GM21737 (cell line): Measurements from ENCODE around the gene NEDD9.

ENCODE experiments used
- ATAC-seq: cut with Tn5 transposase; IDR thresholded peaks from one replicate; pipeline ENCODE4 v1.9.1; 2021; ENCODE audit warnings: mild to moderate bottlenecking, moderate library complexity; ENCODE audit not compliant: unreplicated experiment

The NEDD9 gene

DNA sequence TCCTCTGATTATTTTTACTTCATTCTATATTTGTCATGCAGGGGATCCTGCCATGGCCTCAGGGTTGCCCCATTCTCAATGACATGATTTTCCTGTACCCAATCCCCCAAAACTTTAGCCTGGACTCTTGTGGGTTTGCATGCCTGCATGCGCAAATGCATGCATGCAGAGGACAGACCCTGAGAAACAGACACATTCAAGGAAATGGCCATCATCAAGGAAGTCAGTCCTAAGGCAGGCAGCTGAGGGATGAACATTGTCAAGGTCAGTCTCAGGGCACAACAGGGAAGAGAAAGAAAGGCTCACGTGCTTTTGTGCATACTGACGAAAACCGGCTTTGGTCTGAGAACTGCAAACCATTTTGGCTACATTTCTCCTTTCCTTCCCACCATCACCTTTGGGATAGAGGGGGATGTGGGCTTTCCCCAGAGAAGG, 13.1 kb downstream of the NEDD9 start:
- no peak for ATAC-seq

DNA sequence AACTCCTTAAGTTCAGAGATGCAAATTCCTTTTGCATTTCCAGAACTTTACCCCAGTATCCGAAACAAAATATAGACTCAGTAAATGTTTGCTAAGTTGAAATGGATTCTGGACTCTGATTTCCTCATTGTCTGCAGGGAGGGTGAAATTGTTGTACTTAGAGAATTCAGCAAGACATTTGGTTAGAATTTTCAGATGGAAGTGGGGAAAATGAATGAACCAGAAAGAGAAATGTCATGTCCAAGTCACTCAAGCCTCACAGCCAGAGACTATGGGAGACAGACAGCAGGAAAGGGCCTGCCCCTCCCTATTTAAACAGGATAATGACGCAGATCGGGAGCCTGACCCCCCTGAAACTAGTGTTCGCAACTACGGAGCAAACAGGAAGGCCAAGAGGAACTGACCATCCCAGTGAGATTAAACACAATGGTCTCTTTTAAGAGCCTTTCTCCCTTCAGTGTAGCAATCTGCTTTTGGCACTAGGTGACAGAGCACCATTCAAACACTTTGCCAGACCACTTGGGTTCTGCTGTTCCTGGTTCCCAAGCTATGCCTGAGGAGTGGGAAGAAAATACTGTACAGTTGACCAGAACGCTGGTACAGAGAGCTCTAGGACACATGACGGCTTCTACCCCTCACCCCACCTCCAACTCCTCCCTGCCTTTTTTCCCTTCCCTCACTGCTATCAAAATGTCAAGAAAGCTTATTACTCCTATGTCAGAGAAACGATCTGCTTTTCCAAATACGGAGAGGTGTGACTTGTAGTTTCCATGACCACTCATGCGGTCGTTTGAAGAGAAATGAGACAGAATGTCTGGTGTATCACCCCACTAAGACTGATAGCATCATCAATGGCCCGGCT, 13.7 kb downstream of the NEDD9 start:
- ATAC-seq: no peak

DNA sequence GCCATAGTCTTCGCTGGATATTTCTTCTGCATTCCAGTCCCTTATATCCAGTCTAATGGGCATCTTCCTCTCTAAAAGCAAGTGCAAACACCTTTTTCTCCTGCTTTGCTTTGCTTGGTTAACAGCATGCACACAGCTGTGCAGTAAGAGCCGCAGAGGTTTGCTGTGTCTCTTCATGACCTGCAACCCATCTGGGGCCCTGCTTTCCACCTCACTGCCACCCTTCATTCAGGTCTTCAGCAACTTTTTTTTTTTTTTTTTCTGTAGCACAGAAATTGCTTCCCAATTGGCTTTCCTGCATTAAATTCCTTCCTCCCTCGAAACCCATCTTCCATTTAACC, 14.4 kb downstream of the NEDD9 start:
- ATAC-seq: peak; percentile 32

DNA sequence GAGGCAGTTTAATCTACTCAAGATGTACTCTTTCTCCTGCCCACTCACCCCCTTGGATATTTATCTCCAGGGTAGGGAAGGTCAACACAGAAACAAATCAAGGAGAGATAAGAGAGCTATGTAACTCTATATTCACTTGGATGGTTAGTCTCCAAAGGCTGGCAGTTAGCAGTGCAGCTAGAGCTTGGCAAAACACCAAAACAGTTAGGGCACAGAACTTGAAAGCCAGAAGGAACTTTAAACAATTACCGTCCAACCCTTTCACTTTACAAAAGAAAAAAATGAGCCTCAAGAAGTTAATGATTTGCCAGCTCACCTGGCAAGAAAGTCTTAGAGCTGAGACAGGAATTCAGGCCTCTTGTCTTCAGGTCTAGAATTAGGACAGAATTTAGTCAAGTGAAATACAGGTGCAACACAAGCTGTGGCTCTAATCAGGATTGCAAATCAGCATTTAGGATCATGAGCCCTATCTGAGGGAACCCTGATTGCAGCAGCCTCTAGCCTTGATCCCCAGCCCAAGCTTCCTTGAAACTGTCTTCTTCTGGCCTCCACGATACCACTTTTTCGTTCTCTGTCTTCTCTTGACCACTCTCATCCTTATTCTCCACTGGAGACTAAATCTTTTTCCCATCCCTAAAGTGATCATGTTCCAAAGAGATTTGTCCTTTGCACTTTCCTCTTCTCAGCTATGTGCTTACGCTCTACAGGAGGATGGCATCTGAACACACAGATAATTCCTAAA, 14.9 kb downstream of the NEDD9 start:
- ATAC-seq: peak; percentile 44

DNA sequence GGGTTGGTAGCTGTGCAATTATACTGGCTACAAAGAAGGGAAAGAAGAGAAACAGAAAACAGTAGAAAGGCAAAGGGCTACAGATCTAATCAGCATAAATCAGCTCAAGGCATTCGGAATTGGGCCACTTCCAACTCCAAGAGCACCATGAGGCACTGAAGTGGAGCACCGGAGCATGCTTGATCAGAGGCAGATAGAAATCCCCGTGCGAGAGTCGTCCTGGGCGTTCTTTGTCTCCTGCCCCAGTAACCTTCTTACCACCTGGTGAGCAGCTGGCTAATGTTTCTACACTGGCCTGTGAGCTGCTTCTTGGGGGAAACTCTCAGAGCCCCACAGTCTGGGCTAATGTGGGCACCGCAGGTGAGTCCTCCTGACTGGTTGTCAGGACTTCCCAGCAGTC, 16.7 kb downstream of the NEDD9 start:
- ATAC-seq: no peak

DNA sequence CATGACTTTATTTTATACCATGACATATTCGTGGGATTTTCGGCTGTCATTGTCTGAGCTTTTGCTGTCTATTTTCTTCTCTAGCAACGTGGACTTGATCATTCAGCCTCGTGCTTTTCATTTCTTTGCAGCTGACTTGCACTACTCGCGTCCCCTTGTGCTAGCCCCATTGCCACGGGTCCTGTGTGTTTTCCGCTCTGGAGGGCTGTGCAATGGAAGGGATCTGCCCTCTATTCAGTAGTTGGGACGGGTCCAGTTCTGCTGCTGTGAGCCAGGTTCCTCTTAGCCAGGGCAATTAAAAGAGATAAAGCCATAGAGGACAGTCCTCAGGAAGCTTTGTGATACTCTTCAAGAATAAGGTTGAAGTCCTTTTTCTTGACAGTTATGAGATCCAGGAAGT, 17.6 kb downstream of the NEDD9 start:
- no peak for ATAC-seq

DNA sequence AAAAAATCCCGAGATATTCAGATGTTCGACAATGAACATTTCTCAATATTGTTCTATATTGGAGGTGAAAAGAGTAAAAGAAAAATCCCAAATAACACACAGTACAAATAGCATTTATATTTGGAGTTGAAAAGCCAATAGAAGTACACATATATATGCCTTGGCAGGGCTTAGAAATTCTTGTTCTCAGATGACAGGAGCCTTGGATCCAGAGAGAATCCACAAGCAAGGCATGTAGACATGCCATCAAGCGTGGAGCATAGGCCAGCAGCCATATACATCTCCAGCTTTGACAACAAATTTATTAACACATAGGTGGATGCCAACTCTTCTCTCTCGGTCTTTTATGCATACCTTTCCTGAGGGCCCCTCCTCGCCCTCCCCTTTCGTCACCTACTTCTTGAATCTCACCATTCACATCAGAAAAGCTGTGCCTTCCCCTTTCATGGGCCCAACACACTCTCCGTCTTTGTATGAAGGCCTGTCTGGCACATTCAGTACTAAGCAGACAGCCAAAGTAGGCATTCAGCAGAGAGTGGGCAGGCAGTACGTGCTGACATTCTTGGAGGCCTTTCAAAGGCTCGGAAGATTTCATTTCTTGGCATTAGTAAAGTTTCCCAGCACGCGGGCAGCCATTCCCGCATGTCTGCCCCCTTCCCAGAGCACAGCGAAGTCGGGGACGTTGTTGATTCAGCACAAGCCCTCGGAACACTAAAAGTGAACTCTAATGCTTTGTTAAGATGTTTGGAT, 18.2 kb downstream of the NEDD9 start:
- ATAC-seq: no peak

DNA sequence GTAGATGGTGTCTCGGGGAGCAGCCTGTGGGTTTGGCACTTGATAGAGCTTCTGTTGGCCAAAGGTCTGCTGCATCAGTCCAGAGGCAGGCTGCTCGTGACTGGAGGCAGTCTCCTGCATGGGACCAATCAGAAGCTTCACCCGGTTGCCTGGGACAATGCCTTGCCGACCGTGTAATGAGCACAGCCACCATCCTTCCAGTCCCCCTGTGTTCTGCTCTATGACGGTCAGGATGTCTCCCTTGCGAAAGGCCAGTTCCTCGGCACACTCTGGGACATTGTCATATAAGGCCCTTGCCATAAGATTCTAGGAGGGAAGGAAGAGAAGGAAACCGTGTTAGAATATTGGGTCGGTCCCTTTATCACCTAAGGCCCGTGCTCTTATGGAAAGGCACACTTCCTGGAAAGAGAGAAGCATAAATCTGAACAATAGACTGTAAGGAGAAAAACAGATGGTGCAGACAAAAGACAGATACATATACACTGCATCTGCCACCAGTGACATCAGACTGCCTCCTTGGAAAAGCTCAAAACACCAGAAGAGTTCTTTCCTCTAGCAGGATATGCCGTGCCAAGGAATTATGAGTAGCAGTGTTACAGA, 18.9 kb downstream of the NEDD9 start:
- no peak for ATAC-seq

DNA sequence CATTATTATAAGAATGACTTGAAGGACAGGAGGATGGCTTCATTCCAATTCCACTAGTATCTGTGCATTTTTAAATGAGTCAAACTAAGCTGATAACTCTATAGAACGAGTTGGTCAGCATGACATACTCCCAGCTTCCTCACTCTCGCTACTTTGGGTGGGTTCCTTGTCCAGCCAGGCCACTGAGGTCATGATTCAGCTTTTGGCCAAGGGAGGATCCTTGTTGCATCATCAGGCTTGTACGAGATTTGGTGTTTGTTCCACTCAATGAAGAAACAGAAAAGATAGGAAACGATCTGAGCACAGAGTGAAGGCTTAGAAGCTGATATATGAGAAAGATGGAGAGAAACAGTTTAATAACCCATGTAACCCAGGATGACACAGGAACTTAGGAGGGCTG, 19.8 kb downstream of the NEDD9 start:
- ATAC-seq: no peak

DNA sequence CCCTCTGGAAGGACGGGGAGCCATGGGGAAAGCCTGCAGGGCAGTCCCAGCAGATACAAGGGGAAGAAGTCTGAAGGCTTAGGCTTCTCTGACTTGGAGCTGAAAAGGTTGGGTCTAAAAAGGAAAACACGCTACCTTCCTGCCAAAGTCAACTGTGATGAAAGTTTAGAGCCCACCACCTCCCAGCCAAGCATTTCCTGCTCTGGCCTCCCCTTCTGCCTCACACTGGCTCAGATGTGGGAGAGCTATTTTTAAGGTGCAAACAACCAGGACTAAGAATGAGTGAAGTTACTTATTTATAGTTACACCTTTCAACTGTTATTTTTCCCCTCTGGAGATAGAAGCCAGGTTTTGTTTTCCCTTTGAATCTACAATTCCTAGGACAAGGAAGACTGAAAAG, 21.2 kb downstream of the NEDD9 start:
- no peak for ATAC-seq

DNA sequence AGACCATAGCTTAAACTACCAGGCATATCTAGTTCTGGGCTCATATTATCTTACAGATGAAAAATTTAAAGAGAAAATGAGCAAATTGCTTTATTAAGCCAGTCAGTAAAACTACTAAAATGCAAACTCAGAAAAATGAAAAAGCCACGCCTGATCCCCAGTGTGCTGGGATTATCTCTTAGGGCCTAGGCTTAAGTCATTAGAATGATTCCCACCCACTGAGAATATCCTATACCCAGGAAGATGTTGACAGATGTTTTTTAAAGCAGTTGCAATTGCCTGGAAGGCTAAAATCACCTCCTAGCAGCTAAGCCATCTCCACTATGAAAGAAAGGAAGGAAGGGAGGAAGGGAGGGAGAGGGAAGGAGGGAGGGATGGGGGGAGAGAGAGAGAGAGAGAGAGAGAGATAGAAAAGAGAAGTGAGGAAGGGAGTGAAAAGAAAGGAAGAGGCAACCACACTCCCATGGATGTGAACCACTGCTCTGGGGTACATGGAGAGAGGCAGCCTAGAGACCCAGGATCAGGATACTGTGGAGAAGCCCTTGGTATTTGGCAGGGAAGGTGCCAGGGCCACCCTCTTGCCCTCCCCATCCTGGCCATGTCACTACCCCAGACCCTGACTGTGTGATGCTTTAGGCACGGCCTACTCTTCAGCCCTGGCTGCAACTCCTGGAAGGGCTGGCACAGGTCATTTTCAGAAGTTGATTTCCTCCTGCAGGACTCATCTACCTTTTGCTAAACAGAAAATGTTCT, 21.9 kb downstream of the NEDD9 start:
- ATAC-seq: no peak

DNA sequence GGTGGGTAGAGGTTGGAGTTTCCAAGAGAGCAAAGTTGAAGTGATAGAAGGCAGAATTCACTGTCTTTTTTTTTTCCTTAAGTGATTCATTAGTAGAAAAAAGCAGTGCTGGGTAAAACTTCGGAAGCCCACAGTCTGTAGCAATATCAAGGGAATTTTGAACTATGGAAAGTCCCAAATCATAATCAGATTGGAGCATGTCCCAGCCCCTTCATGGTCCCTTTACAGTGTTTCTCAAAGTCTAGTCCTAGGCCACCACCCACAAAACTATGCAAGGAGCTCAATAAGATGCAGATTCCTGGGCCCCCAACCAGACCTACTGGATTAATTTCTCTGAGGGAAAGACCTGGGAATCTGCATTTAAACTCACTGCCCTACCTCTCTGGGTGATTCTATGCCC, 22.6 kb downstream of the NEDD9 start:
- no peak for ATAC-seq

DNA sequence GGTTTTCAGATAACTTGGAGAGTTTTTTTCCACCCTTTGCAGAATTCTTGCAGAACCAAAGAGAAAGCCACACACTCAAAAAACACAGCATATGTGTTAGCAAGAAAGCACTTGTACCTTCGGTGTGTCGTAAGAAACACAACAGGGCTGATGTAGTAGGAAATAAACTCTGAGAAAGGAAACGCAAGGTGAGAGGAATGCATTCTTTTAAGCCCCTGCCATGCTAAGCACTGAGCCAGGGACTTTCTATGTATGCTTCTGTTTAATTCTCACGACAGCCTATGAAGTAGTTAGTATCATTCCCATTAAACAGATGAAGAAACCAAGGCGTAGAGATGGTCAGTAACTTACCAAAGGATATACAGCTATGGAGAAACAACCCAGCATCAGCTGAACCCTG, 23.1 kb downstream of the NEDD9 start:
- no peak for ATAC-seq

DNA sequence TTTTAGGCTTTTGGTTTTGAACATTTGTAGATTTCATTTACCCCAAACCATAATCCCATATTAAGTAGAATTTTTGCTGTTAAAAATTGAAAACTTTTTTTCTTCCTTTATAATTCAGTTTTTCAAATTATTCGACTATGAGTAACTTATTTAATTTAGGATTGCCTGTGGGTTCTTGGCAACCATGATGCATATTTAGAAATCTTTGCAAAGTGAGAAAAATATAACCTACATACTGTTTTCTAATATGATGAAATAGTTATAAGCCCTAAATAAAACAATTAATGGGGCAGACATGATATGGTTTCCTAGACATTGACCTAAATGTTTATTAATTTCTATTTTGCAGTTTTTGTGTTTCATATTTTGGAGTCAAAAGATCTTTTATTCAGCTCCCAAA, 23.6 kb downstream of the NEDD9 start:
- ATAC-seq: no peak

DNA sequence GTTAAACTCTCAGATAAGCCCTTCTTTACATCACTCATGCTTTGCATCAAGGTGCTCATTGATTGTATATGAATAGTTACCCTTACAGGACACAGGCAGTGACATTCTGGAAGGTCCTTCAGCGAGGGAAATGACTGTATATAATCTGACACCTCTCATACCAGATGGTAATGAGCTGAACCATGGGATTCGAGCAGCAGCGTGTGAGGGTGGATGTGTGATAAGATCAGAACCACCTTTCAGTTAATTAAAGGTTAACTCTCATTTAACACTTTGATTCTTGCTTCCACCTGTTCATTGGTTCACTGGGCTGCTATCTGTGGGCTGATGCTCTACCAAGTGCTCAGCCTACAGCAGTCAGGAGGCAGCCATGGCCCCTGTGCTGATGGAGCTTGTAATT, 24.2 kb downstream of the NEDD9 start:
- ATAC-seq: no peak

DNA sequence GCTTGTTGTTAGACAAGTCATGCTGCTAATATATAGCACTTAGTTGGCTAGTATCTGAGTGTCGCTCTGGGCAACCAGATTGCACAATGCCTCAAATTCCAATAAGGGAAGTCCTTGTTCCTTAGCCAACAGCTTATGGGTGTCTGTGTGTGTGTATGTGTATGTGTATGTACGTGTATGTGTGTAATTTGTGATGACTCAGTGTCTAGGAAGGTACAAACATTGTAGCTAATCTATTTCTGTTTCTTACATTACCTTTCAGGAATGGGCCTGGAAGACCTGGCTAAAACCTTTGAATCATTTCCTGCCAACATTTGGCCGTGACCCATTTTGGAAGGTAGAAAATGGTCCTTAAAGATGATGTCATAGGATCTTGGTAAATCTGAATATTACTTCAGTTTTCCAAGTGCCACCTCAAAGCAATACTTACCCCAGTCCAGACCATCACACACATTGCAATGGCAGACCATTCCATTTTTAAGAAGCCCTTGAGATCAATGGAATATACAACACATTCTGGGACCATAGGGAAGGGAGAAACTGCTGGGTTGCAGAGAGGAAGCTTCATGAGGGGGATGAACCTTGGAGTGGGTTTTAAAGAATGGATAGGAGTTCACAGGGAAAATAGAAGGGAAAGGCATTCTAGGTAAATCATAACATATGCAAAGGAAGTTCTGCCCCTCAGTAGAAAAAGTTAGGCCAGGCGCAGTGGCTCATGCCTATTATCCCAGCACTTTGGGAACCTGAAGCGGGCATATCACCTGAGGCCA, 25.1 kb downstream of the NEDD9 start:
- ATAC-seq: no peak

DNA sequence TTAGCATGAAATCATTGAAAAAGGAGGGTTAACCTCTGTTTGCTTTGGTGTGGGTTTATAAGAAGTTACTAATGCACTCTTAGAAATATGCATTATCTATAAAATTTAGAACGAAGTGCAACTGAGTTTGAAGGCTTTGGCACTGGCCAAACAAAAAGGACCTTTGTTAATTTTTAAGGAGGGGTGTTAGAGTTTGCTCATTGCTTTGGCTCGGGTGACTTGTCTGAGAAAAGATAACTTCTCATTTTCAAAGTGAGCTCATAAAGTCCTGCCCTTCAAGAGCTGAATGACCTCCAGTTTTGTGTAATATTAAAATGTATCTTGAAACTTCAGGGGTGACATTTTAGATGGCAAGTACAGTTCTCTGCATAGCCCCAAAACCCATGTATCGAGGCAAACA, 25.9 kb downstream of the NEDD9 start:
- ATAC-seq: no peak

DNA sequence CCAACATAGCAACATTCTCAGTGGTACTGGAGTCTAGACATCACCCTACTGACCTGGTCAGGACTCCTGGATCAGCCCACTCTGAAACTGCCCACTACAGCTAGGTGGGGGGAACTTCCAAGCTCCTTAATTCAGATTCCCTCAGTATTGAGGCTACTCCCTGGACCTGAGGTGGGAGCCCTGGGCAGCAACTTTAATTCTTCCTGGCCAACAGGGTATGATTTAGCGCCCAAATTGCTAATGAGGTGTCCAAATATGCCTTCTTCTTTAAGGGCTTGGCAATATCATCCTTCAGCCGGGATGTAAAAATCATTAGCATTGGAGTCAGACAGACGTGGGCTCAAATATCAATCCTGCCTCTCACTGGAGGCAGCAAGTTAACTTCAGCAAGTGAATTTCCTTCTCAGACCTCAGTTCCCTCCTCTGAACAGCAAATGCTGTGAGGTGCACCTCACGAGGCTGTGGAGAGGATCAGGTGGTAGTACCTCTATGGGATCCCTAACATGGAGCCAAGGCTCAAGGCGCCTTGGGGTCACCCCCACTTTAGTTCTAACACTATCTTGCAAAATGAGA, 27.6 kb downstream of the NEDD9 start:
- no peak for ATAC-seq

DNA sequence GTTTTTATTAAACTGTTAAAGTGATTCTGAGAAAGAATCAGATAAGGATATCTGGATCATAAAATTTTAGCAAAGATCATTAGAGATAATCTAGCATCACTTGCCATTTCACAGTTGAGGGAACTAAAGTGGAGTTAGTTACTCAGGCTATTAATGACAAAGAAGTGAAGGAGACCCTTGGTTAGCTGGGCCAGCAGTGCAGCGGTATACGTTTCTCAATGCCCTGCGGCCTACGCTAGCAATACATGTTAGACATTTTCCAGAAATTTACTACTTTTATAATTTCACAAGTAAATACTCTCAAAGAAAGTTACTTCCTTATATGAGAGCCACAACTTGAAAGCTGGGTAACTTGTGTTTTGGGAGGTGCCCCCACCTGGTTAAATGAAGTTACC, 28.5 kb downstream of the NEDD9 start:
- no peak for ATAC-seq
